GM18519 (cell line): Measurements from ENCODE around the gene PBX4.
"Not testable (repeated sequence)": the region's sequence is repeated elsewhere in the genome, so short reads cannot be mapped to it uniquely, and the experiment has no call there.

ENCODE experiments used
- ATAC-seq: cut with Tn5 transposase; IDR thresholded peaks from one replicate; pipeline ENCODE4 v1.9.1; 2021; ENCODE audit warnings: mild to moderate bottlenecking, moderate library complexity; ENCODE audit not compliant: unreplicated experiment, low FRiP score

The PBX4 gene

GRCh38 chr19:19627621-19628500 lies 9.4 kb upstream of the PBX4 start, which contains the start of gene LPAR2:
Gene LPAR2 (minus strand): TSS chr19:19628220. CDS start chr19:19627275, 945 bp downstream.
- ATAC-seq = peak; percentile 50

- no peak for ATAC-seq
Observed at GRCh38 chr19:19626516-19627472, 8.3 kb upstream of the PBX4 start.

- ATAC-seq = no peak
Observed at GRCh38 chr19:19624032-19624570, 5.6 kb upstream of the PBX4 start.

- ATAC-seq = no peak
Observed at GRCh38 chr19:19623383-19623782, 4.9 kb upstream of the PBX4 start.

GRCh38 chr19:19619849-19620210 lies 1.3 kb upstream of the PBX4 start:
- no peak for ATAC-seq

- no peak for ATAC-seq
Observed at GRCh38 chr19:19619181-19619848, 828 bp upstream of the PBX4 start.

GRCh38 chr19:19615086-19615485 lies 3.4 kb downstream of the PBX4 start:
- ATAC-seq = no peak

- no peak for ATAC-seq
Observed at GRCh38 chr19:19613506-19613905, 5.0 kb downstream of the PBX4 start.

GRCh38 chr19:19610376-19611202 lies 7.9 kb downstream of the PBX4 start:
- ATAC-seq = no peak

GRCh38 chr19:19606686-19607085 lies 11.8 kb downstream of the PBX4 start:
- not testable (repeated sequence) for ATAC-seq

- ATAC-seq = no peak
Observed at GRCh38 chr19:19606021-19606420, 12.5 kb downstream of the PBX4 start.

- no peak for ATAC-seq
Observed at GRCh38 chr19:19602713-19603324, 15.7 kb downstream of the PBX4 start.

GRCh38 chr19:19602136-19602712 lies 16.3 kb downstream of the PBX4 start:
- ATAC-seq = no peak

GRCh38 chr19:19600793-19601330 lies 17.6 kb downstream of the PBX4 start:
- no peak for ATAC-seq

GRCh38 chr19:19598728-19599451 lies 19.6 kb downstream of the PBX4 start:
- not testable (repeated sequence) for ATAC-seq

- ATAC-seq = no peak
Observed at GRCh38 chr19:19597809-19598306, 20.6 kb downstream of the PBX4 start.

- no peak for ATAC-seq
Observed at GRCh38 chr19:19595171-19595701, 23.3 kb downstream of the PBX4 start.
